WTC11 (cell line): ENCODE data around the gene ZNF605. TPM values are rescaled to one million over a fixed set of nuclear protein-coding genes. Genes with fewer than 3 reads are reported as not detected.
A peak's percentile ranks its signal among the peaks of the same experiment; 100 is the strongest.
"Not testable (repeated sequence)": the region's sequence is repeated elsewhere in the genome, so short reads cannot be mapped to it uniquely, and the experiment has no call there.

Experiments
- ATAC-seq: fragments of 200-7000 bp; cut with Tn5 transposase; 2 replicates; pipeline ENCODE4 v1.10.0; 2021; ENCODE audit warnings: mild to moderate bottlenecking, moderate library complexity
- CTCF ChIA-PET: fragments of 300-600 bp; sonication (Branson Sonifier 250); formaldehyde crosslinking; loops from one replicate; lab custom pipeline; 2021; ENCODE audit warnings: antibody characterized with exemption; lab: Charles Lee
- POLR2A ChIA-PET: fragments of 350-600 bp; sonication (Branson Sonifier 250); formaldehyde crosslinking; loops from one replicate; lab custom pipeline; 2021; ENCODE audit warnings: antibody characterized with exemption; lab: Charles Lee
- DNase-seq: peaks from one replicate; pipeline ENCODE4 v3.0.0; 2021; ENCODE audit warnings: low spot score
- H3K27ac Mint-ChIP-seq: 2 replicates; pipeline ENCODE4 v1.8.0; 2021; ENCODE audit warnings: mixed read lengths
- H3K27me3 Mint-ChIP-seq: 2 replicates; pipeline ENCODE4 v1.8.0; 2021; ENCODE audit warnings: low read depth, mild to moderate bottlenecking, moderate library complexity, mixed read lengths
- H3K36me3 Mint-ChIP-seq: 2 replicates; pipeline ENCODE4 v1.8.0; 2021; ENCODE audit warnings: mixed read lengths
- H3K4me1 Mint-ChIP-seq: 2 replicates; pipeline ENCODE4 v1.8.0; 2022; ENCODE audit warnings: mixed read lengths
- H3K4me3 Mint-ChIP-seq: 2 replicates; pipeline ENCODE4 v1.8.0; 2021; ENCODE audit warnings: mild to moderate bottlenecking, moderate library complexity, mixed read lengths
- H3K9me3 Mint-ChIP-seq: 2 replicates; pipeline ENCODE4 v1.8.0; 2021; ENCODE audit warnings: mixed read lengths
- CBFB ChIP-seq: sonication (generic); formaldehyde crosslinking; IDR thresholded peaks from 2 replicates; pipeline ENCODE4 v1.8.1; 2022; ENCODE audit warnings: mild to moderate bottlenecking, low read depth, missing genetic modification reagents
- CTCF ChIP-seq: fragments of 200-600 bp; IDR thresholded peaks from 2 replicates; pipeline ENCODE4 v1.8.0; 2022; ENCODE audit warnings: antibody characterized with exemption
- E2F5 ChIP-seq: sonication (generic); formaldehyde crosslinking; IDR thresholded peaks from 2 replicates; pipeline ENCODE4 v1.8.1; 2022; ENCODE audit warnings: mild to moderate bottlenecking, moderate library complexity, missing genetic modification reagents
- EMX1 ChIP-seq: fragments of 250-450 bp; sonication (Bioruptor Pico); IDR thresholded peaks from 2 replicates; pipeline ENCODE4 v1.8.0; 2021; ENCODE audit warnings: mild to moderate bottlenecking
- ESRRA ChIP-seq: sonication (generic); formaldehyde crosslinking; IDR thresholded peaks from 2 replicates; pipeline ENCODE4 v1.8.1; 2022; ENCODE audit warnings: mild to moderate bottlenecking, missing genetic modification reagents, borderline replicate concordance
- GRHL2 ChIP-seq: fragments of 250-450 bp; sonication (Bioruptor Pico); IDR thresholded peaks from 2 replicates; pipeline ENCODE4 v1.8.0; 2022; ENCODE audit warnings: mild to moderate bottlenecking, moderate library complexity; ENCODE audit not compliant: insufficient replicate concordance, severe bottlenecking
- HMGA2 ChIP-seq: fragments of 250-450 bp; sonication (Bioruptor Pico); IDR thresholded peaks from 2 replicates; pipeline ENCODE4 v1.4.0; 2021; ENCODE audit warnings: mild to moderate bottlenecking, moderate library complexity
- HMGXB4 ChIP-seq: sonication (generic); formaldehyde crosslinking; IDR thresholded peaks from 2 replicates; pipeline ENCODE4 v1.8.1; 2023; ENCODE audit warnings: mild to moderate bottlenecking, moderate library complexity, missing genetic modification reagents
- MAX ChIP-seq: sonication (generic); formaldehyde crosslinking; IDR thresholded peaks from 2 replicates; pipeline ENCODE4 v1.8.0; 2022; ENCODE audit warnings: mild to moderate bottlenecking, missing genetic modification reagents
- NFE2L1 ChIP-seq: sonication (generic); formaldehyde crosslinking; IDR thresholded peaks from 2 replicates; pipeline ENCODE4 v1.8.1; 2023; ENCODE audit warnings: missing genetic modification reagents
- NR2C2 ChIP-seq: sonication (generic); formaldehyde crosslinking; IDR thresholded peaks from 2 replicates; pipeline ENCODE4 v1.8.0; 2022; ENCODE audit warnings: mild to moderate bottlenecking, missing genetic modification reagents
- PREB ChIP-seq: sonication (generic); formaldehyde crosslinking; IDR thresholded peaks from 2 replicates; pipeline ENCODE4 v1.8.1; 2022; ENCODE audit warnings: mild to moderate bottlenecking, missing genetic modification reagents, moderate library complexity, borderline replicate concordance
- RORB ChIP-seq: fragments of 250-450 bp; sonication (Bioruptor Pico); IDR thresholded peaks from 2 replicates; pipeline ENCODE4 v1.9.0; 2021; ENCODE audit warnings: mild to moderate bottlenecking
- SMAD3 ChIP-seq: sonication (generic); formaldehyde crosslinking; IDR thresholded peaks from 2 replicates; pipeline ENCODE4 v1.8.0; 2022; ENCODE audit warnings: missing genetic modification reagents, mild to moderate bottlenecking, borderline replicate concordance
- TEAD1 ChIP-seq: sonication (generic); formaldehyde crosslinking; IDR thresholded peaks from 2 replicates; pipeline ENCODE4 v1.8.0; 2022; ENCODE audit warnings: mild to moderate bottlenecking, missing genetic modification reagents
- ZNF416 ChIP-seq: fragments of 250-450 bp; sonication (Bioruptor Pico); IDR thresholded peaks from 2 replicates; pipeline ENCODE4 v1.9.0; 2021; ENCODE audit warnings: mild to moderate bottlenecking, inconsistent platforms
- ZNF425 ChIP-seq: fragments of 250-450 bp; sonication (Bioruptor Pico); conservative IDR thresholded peaks from 2 replicates; pipeline ENCODE4 v1.9.0; 2021; ENCODE audit warnings: mild to moderate bottlenecking
- total RNA-seq: library from RNA; stranded (reverse); gene quantifications from 3 replicates; pipeline ENCODE4 v1.2.3, GENCODE V29; 2021

ZNF605 gene
- total RNA-seq, 1 experiment from 2014 or later, result 21.1 TPM

- TF ChIP-seq ZNF425 (no peak), NFE2L1 (CRISPR knock-in tag) (no peak)
- TF ChIP-seq, all 79 proteins: peak for 0
These were observed 9.7 kb upstream of the ZNF605 start (continued) for GRCh38 chr12:132965796-132966195.

GRCh38 chr12:132963947-132964346 lies 7.8 kb upstream of the ZNF605 start:
- TF ChIP-seq CTCF, result peak; percentile 46
- H3K27me3 Mint-ChIP-seq, H3K4me3 Mint-ChIP-seq, ATAC-seq, H3K4me1 Mint-ChIP-seq, POLR2A ChIA-PET, H3K27ac Mint-ChIP-seq: not testable (repeated sequence)
- peaks cover 35% of the 10 kb centered on the region for H3K36me3 Mint-ChIP-seq
- peaks cover 41% of the 10 kb centered on the region for H3K9me3 Mint-ChIP-seq
- CTCF ChIA-PET, result interaction anchor here (0.7 kb wide), 1 partner anchor 9 kb away, joined by 3 read pairs; no protein-coding TSS in a partner anchor
- DNase-seq, result peak; percentile 75

- H3K36me3 Mint-ChIP-seq, result peaks cover 32% of the 10 kb centered on the region
- DNase-seq, POLR2A ChIA-PET: not testable (repeated sequence)
These were observed 5.7 kb upstream of the ZNF605 start for GRCh38 chr12:132961790-132962189.

GRCh38 chr12:132955094-132956010 lies 754 bp downstream of the ZNF605 start:
- ATAC-seq (peak; percentile 38), DNase-seq (no peak)
- Mint-ChIP-seq H3K36me3 (peaks cover 35% of the 10 kb centered on the region), H3K4me1 (peaks cover 14% of the 10 kb centered on the region), H3K4me3 (peak overlapping the region; percentile 88), H3K27ac (peak overlapping the region; percentile 76), H3K27me3 (no peaks in the 10 kb centered on the region; the same call in none of the 2 replicates), H3K9me3 (peaks cover 32% of the 10 kb centered on the region)
- ChIA-PET CTCF (interaction anchor here (0.6 to 1.3 kb wide), 4 partner anchors 9 to 125 kb away, joined by 3 to 5 read pairs (median 3); no protein-coding TSS in a partner anchor), POLR2A (no interaction called here)
- TF ChIP-seq ZNF425 (no peak), HMGA2 (CRISPR knock-in tag) (no peak), E2F5 (CRISPR knock-in tag) (0 out of 2 replicates have a peak, but pooled peaks have one; percentile 0), RORB (CRISPR knock-in tag) (no peak), GRHL2 (CRISPR knock-in tag) (no peak), MAX (0 out of 2 replicates have a peak, but pooled peaks have one; percentile 27), CBFB (CRISPR knock-in tag) (no peak), HMGXB4 (CRISPR knock-in tag) (no peak), EMX1 (CRISPR knock-in tag) (no peak), ESRRA (CRISPR knock-in tag) (no peak), NR2C2 (CRISPR knock-in tag) (no peak), PREB (CRISPR knock-in tag) (no peak), TEAD1 (CRISPR knock-in tag) (no peak), ZNF416 (CRISPR knock-in tag) (no peak), SMAD3 (CRISPR knock-in tag) (no peak)

More at GRCh38 chr12:132961790-132962189, 5.7 kb upstream of the ZNF605 start:
- H3K4me3 Mint-ChIP-seq, ATAC-seq, H3K4me1 Mint-ChIP-seq, H3K27me3 Mint-ChIP-seq, H3K27ac Mint-ChIP-seq, CTCF ChIA-PET: not testable (repeated sequence)
- peaks cover 39% of the 10 kb centered on the region for H3K9me3 Mint-ChIP-seq
